ENCODE results near the gene CITED4.

GRCh38 chr1:40861224-40862003 is 749 bp downstream of the CITED4 start:
- TF ChIP-seq, protein P1, sequence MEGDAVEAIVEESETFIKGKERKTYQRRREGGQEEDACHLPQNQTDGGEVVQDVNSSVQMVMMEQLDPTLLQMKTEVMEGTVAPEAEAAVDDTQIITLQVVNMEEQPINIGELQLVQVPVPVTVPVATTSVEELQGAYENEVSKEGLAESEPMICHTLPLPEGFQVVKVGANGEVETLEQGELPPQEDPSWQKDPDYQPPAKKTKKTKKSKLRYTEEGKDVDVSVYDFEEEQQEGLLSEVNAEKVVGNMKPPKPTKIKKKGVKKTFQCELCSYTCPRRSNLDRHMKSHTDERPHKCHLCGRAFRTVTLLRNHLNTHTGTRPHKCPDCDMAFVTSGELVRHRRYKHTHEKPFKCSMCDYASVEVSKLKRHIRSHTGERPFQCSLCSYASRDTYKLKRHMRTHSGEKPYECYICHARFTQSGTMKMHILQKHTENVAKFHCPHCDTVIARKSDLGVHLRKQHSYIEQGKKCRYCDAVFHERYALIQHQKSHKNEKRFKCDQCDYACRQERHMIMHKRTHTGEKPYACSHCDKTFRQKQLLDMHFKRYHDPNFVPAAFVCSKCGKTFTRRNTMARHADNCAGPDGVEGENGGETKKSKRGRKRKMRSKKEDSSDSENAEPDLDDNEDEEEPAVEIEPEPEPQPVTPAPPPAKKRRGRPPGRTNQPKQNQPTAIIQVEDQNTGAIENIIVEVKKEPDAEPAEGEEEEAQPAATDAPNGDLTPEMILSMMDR (IDR thresholded peaks at IDR 0.05) = no peak
- TF ChIP-seq POLR2A (IDR thresholded peaks at IDR 0.05) = peak; percentile 19
- no peak for TF ChIP-seq POLR2AphosphoS5 (IDR thresholded peaks at IDR 0.05)
